ENCODE data around the gene FAM241A.

- TF ChIP-seq, protein P1, sequence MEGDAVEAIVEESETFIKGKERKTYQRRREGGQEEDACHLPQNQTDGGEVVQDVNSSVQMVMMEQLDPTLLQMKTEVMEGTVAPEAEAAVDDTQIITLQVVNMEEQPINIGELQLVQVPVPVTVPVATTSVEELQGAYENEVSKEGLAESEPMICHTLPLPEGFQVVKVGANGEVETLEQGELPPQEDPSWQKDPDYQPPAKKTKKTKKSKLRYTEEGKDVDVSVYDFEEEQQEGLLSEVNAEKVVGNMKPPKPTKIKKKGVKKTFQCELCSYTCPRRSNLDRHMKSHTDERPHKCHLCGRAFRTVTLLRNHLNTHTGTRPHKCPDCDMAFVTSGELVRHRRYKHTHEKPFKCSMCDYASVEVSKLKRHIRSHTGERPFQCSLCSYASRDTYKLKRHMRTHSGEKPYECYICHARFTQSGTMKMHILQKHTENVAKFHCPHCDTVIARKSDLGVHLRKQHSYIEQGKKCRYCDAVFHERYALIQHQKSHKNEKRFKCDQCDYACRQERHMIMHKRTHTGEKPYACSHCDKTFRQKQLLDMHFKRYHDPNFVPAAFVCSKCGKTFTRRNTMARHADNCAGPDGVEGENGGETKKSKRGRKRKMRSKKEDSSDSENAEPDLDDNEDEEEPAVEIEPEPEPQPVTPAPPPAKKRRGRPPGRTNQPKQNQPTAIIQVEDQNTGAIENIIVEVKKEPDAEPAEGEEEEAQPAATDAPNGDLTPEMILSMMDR (IDR thresholded peaks at IDR 0.05; ENCODE audit: low read depth, low read length), result no peak
- TF ChIP-seq EZH2phosphoT487 (IDR thresholded peaks at IDR 0.05; ENCODE audit: low read depth), result no peak
These were observed 37.4 kb downstream of the FAM241A start for GRCh38 chr4:112182604-112183003.

Measured in OCI-LY3 (cell line).